B cell (primary cell): ENCODE data around the gene TEDDM1. TPM values are rescaled to one million over a fixed set of nuclear protein-coding genes. Genes with fewer than 3 reads are reported as not detected.

Experiments
- ATAC-seq: fragments of 200-7000 bp; cut with Tn5 transposase; one replicate; pipeline ENCODE4 v1.10.0; 2021; ENCODE audit warnings: low read depth, mild to moderate bottlenecking, moderate number of reproducible peaks, moderate library complexity
- CTCF ChIA-PET: fragments of 350-600 bp; sonication (Branson Sonifier 250); formaldehyde crosslinking; loops from one replicate; lab custom pipeline; 2021; ENCODE audit warnings: antibody characterized with exemption, inconsistent platforms; lab: Charles Lee
- POLR2A ChIA-PET: fragments of 350-600 bp; sonication (Branson Sonifier 250); formaldehyde crosslinking; loops from one replicate; lab custom pipeline; 2021; ENCODE audit warnings: antibody characterized with exemption; lab: Charles Lee
- DNase-seq: peaks from one replicate; pipeline ENCODE4 v3.0.0; 2013
- H2AFZ ChIP-seq: 2 replicates; pipeline ENCODE4 v1.6.1; 2012; ENCODE audit warnings: mild to moderate bottlenecking, low read depth, low read length; ENCODE audit not compliant: insufficient read depth, poor library complexity, severe bottlenecking
- H3K27ac ChIP-seq, 2 donors: 1 replicate in 1 of 2; 2 replicates in 1 of 2; pipeline ENCODE4 v1.5.1; 2012 to 2013; ENCODE audit warnings: low read length in 2 of 2, mild to moderate bottlenecking in 2 of 2, moderate library complexity in 1 of 2
- H3K27me3 ChIP-seq, 4 experiments: fragments of 200-600 bp in 1 of 4; sonication (generic) in 1 of 4; replicated peaks in 1 of 4; 1 replicate in 2 of 4; 2 replicates in 2 of 4; pipeline versions ENCODE4 v1.6.1 to v1.7.0; 2013 to 2016; ENCODE audit warnings: low read length in 3 of 4, mild to moderate bottlenecking in 2 of 4, mixed read lengths in 1 of 4, moderate library complexity in 1 of 4; ENCODE audit not compliant: insufficient read depth in 4 of 4, control insufficient read depth in 3 of 4; ENCODE audit errors: control extremely low read depth in 1 of 4
- H3K36me3 ChIP-seq, 2 experiments: replicated peaks in 1 of 2; 1 replicate in 1 of 2; 2 replicates in 1 of 2; pipeline versions ENCODE4 v1.6.1 to v1.7.1; 2013; ENCODE audit warnings: low read length in 1 of 2; ENCODE audit not compliant: insufficient read depth in 2 of 2, control insufficient read depth in 1 of 2; ENCODE audit errors: control extremely low read depth in 1 of 2, extremely low read depth in 1 of 2
- H3K4me1 ChIP-seq, 2 donors: fragments of 200-600 bp in 1 of 2; sonication (generic) in 1 of 2; 1 replicate in 1 of 2; 2 replicates in 1 of 2; pipeline versions ENCODE4 v1.5.1 to v1.6.1; 2013 to 2017; ENCODE audit warnings: low read length in 2 of 2; ENCODE audit not compliant: control insufficient read depth in 2 of 2, insufficient read depth in 2 of 2
- H3K4me2 ChIP-seq: replicated peaks from 2 replicates; pipeline ENCODE3; 2012; ENCODE audit warnings: mild to moderate bottlenecking, low read depth, low read length; ENCODE audit not compliant: poor library complexity, severe bottlenecking
- H3K4me3 ChIP-seq, 5 experiments: fragments of 200-600 bp in 1 of 5; sonication (generic) in 1 of 5; 1 replicate in 3 of 5; 2 replicates in 2 of 5; pipeline versions ENCODE4 v1.5.1 to v1.7.0; 2011 to 2016; ENCODE audit warnings: low read length in 4 of 5, mild to moderate bottlenecking in 4 of 5, low read depth in 2 of 5, control low read depth in 1 of 5, moderate library complexity in 1 of 5; ENCODE audit not compliant: insufficient read depth in 1 of 5; ENCODE audit errors: control extremely low read depth in 1 of 5, extremely low read depth in 1 of 5
- H3K79me2 ChIP-seq: fragments of 200-600 bp; sonication (generic); one replicate; pipeline ENCODE4 v1.6.0; 2016; ENCODE audit warnings: low read length; ENCODE audit not compliant: control insufficient read depth, insufficient read depth
- H3K9ac ChIP-seq: fragments of 200-600 bp; sonication (generic); 2 replicates; pipeline ENCODE4 v1.6.1; 2017; ENCODE audit warnings: mild to moderate bottlenecking, low read length, moderate library complexity
- H3K9me3 ChIP-seq, 3 donors: one replicate each; pipeline versions ENCODE4 v1.6.1 to v1.7.1; 2013; ENCODE audit warnings: low read length in 2 of 3; ENCODE audit not compliant: control insufficient read depth in 2 of 3, insufficient read depth in 1 of 3; ENCODE audit errors: control extremely low read depth in 1 of 3
- H4K20me1 ChIP-seq: 2 replicates; pipeline ENCODE4 v1.6.0; 2012; ENCODE audit warnings: mild to moderate bottlenecking, low read length; ENCODE audit not compliant: insufficient read depth, control insufficient read depth, poor library complexity, severe bottlenecking
- H3K27ac Mint-ChIP-seq: one replicate; pipeline ENCODE4 v1.8.0; 2021; ENCODE audit warnings: mixed read lengths
- H3K27me3 Mint-ChIP-seq: one replicate; pipeline ENCODE4 v1.8.0; 2021; ENCODE audit warnings: mixed read lengths
- H3K4me1 Mint-ChIP-seq: one replicate; pipeline ENCODE4 v1.8.0; 2021; ENCODE audit warnings: mixed read lengths
- H3K4me3 Mint-ChIP-seq: one replicate; pipeline ENCODE4 v1.8.0; 2021; ENCODE audit warnings: mixed read lengths
- H3K9me3 Mint-ChIP-seq: one replicate; pipeline ENCODE4 v1.8.0; 2022; ENCODE audit warnings: mixed read lengths; ENCODE audit not compliant: insufficient read depth
- EZH2 ChIP-seq: IDR thresholded peaks from 2 replicates; pipeline ENCODE4 v1.6.1; 2012; ENCODE audit warnings: borderline replicate concordance, low read depth, mild to moderate bottlenecking, moderate library complexity, low read length; ENCODE audit not compliant: insufficient read depth, poor library complexity, severe bottlenecking
- WGBS: methylation state at CpG from one replicate; pipeline ENCODE4 v1.1.5; 2013; ENCODE audit warnings: missing lambda C conversion rate; ENCODE audit not compliant: insufficient coverage; 5-methylcytosine and 5-hydroxymethylcytosine counted together
- intact Hi-C: fragments of 100-400 bp; cut with micrococcal nuclease; formaldehyde crosslinking; loops from one replicate; pipeline ENCODE4 v1.10.0; 2022
- polyA plus RNA-seq: library from polyadenylated mRNA; depleted of rRNA; stranded (reverse); fragments of >200 nt; gene quantifications from 2 replicates; pipeline ENCODE4 v1.2.3, GENCODE V29; 2012
- total RNA-seq, 2 donors: library from RNA; stranded (reverse); fragments of 120-200 nt in 1 of 2; gene quantifications; 1 replicate in 1 of 2; 2 replicates in 1 of 2; pipeline versions ENCODE4 v1.2.3 to v1.2.4, GENCODE V29; 2013 to 2022
- TF ChIP-seq, protein P1 (sequence below): fragments of 200-600 bp; IDR thresholded peaks from one replicate; pipeline ENCODE4 v1.8.0; 2022; ENCODE audit warnings: antibody characterized with exemption, mild to moderate bottlenecking

Gene TEDDM1
- total and polyA plus RNA-seq, 2 donors (not counting 1 experiment from before 2014, with no cell fraction given): not detected

- intact Hi-C loops: no loop called here
- no peak overlapping the region for H3K27ac ChIP-seq
- H3K9me3 ChIP-seq: peaks cover 0 to 2% (median 0%) of the 10 kb centered on the region in 3 donors
- peaks cover 37% of the 10 kb centered on the region for H3K27me3 Mint-ChIP-seq
- H3K4me3 Mint-ChIP-seq: no peak overlapping the region
- no peak overlapping the region for H3K4me2 ChIP-seq
- no peaks in the 10 kb centered on the region for H3K4me1 ChIP-seq
- H3K4me1 Mint-ChIP-seq: no peaks in the 10 kb centered on the region
- no peaks in the 10 kb centered on the region for H3K36me3 ChIP-seq
- peaks cover 0 to 14% (median 2%) of the 10 kb centered on the region in 4 experiments for H3K27me3 ChIP-seq
- no peak overlapping the region for H3K9ac ChIP-seq
- TF ChIP-seq EZH2: no peak
- TF ChIP-seq, protein P1, sequence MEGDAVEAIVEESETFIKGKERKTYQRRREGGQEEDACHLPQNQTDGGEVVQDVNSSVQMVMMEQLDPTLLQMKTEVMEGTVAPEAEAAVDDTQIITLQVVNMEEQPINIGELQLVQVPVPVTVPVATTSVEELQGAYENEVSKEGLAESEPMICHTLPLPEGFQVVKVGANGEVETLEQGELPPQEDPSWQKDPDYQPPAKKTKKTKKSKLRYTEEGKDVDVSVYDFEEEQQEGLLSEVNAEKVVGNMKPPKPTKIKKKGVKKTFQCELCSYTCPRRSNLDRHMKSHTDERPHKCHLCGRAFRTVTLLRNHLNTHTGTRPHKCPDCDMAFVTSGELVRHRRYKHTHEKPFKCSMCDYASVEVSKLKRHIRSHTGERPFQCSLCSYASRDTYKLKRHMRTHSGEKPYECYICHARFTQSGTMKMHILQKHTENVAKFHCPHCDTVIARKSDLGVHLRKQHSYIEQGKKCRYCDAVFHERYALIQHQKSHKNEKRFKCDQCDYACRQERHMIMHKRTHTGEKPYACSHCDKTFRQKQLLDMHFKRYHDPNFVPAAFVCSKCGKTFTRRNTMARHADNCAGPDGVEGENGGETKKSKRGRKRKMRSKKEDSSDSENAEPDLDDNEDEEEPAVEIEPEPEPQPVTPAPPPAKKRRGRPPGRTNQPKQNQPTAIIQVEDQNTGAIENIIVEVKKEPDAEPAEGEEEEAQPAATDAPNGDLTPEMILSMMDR: no peak
- H3K4me3 ChIP-seq: no peak overlapping the region
- H3K9me3 Mint-ChIP-seq: peaks cover 4% of the 10 kb centered on the region
- ChIA-PET POLR2A (no interaction called here), CTCF (interaction anchor here (1.2 kb wide), 1 partner anchor 13 kb away, joined by 4 read pairs; no protein-coding TSS in a partner anchor)
- no peak for ATAC-seq
- WGBS: 90% methylated on average over 2 of the region's 4 CpGs
- no peak for DNase-seq
- H3K79me2 ChIP-seq: no peaks in the 10 kb centered on the region
- H2AFZ ChIP-seq: no peak overlapping the region
- no peaks in the 10 kb centered on the region for H4K20me1 ChIP-seq
- no peak overlapping the region for H3K27ac Mint-ChIP-seq
Observed at GRCh38 chr1:182410138-182410537, 9.7 kb upstream of the TEDDM1 start.

DNA sequence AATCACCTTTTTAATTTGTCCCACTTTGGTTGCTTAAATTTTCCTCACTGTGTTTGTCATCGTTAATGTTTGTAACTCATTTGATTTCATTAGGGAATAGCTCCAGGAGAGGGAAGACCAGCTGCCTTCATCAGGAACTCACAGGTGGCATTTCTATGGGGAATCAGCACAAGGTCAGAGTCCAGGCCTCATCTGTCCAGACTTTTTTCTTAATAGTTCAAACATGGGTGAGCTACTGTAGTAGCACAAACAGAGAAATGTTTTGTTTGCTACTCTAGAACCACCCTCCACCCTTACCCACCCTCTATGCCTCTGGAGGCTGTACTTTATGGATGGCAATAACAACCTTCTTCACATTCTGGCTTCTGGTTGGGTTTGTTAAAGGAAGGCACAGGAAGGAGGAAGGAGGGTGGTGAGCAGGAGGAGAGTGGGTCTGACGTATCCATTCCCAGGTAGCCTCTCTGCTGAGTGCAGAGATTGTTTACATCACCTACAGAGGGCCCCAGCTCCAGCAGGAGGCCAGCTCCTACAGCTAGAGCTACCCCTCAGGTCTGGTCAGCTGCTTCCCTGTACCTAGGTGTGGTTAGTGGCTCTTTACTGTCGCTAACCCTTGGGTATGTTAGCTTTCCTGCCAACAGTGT lies 8.1 kb upstream of the TEDDM1 start:
- H3K9ac ChIP-seq: no peak overlapping the region
- no peak overlapping the region for H3K4me3 ChIP-seq
- ChIA-PET CTCF (interaction anchor here (2.7 kb wide), 1 partner anchor 12 kb away, joined by 14 read pairs; no protein-coding TSS in a partner anchor), POLR2A (no interaction called here)
- H4K20me1 ChIP-seq: no peaks in the 10 kb centered on the region
- Mint-ChIP-seq H3K27ac (no peak overlapping the region), H3K9me3 (peaks cover 4% of the 10 kb centered on the region), H3K27me3 (peaks cover 29% of the 10 kb centered on the region), H3K4me1 (no peaks in the 10 kb centered on the region), H3K4me3 (no peak overlapping the region)
- H3K36me3 ChIP-seq: no peaks in the 10 kb centered on the region
- ATAC-seq: no peak
- H3K4me1 ChIP-seq: no peaks in the 10 kb centered on the region
- peaks cover 0 to 9% (median 2%) of the 10 kb centered on the region in 4 experiments for H3K27me3 ChIP-seq
- H3K4me2 ChIP-seq: no peak overlapping the region
- TF ChIP-seq EZH2: no peak
- TF ChIP-seq, protein P1: no peak
- no peak for DNase-seq
- H3K27ac ChIP-seq: no peak overlapping the region
- intact Hi-C loops: no loop called here
- WGBS: 85% methylated on average over 2 of the region's 3 CpGs
- H2AFZ ChIP-seq: no peak overlapping the region
- H3K79me2 ChIP-seq: no peaks in the 10 kb centered on the region
- H3K9me3 ChIP-seq: peaks cover 0 to 2% (median 0%) of the 10 kb centered on the region in 3 donors
